MV-4-11 (cell line): ENCODE data around the gene WDR48.

Experiments used
- DNase-seq: peaks from one replicate; lab custom pipeline; 2025; lab: John Stamatoyannopoulos, UW

WDR48 gene

DNA sequence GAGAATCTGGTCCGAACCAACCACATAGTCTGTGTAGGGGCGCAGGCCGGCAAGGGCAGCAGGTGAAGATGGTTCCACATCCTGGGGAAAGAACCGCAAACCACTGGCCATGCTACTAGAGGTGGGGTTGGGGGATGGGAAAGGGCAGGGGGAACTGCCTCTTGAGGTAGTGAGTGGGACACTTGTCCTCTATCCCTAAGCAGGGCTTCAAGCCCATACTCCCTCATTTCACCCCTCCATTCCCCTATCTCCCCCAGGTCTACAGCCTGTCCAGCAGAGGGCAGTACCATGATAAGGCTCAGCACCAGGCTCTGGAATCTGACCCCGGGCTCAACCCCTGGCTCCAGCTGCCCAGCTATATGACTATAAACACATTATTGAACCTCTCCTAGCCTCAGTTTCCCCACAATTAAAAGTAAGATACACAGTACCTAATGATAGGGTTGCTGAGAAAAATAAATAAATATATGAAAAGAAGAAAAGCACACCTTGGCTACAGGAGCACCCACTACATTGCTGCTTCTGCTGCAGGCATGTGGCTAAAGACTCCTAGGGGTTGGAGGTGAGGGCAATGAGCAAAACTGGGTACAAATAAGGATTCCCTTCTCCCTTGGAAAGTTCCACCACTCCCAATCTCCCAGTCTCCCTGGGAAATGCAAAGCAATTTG is 49.3 kb downstream of the WDR48 start:
- peak; percentile 46 for DNase-seq

DNA sequence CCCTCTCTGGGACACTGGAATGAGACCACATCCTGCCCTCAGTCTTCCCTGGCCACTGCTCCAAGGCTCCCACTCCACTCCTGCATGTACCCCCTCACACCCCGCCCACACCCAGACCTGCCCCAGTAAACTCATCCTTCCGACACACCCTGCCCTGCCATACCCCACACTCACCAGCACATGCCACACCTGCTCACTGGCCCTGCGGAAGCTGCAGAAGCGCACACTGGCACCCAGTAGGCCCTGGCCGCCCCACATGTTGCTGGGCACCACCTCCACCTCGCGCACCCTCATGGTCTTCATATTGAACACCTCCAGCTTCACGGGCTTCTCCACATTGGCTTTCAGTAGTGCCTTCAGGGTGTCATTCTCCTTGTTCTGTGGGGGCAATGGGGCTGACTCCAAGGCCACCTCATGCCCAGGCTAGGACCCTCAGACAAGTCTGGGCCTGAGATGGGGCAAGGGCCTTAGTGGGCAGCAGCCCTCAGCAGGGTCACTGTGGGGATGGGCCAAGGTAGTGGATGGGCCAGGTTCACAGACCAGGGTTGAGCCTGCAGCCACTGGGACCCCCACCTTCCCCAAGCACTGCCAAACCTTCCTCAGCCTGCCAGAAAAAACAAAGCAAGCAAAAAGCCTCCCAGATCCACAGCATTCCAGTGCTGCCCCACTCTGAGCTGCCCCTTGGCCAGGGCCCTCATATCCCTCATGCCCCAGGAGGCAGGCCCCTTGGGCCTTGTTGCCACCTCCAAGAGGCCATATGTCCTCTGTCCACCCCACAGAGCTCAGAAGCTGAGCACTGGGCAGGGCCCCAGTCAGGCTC is 50.9 kb downstream of the WDR48 start:
- DNase-seq, result no peak

DNA sequence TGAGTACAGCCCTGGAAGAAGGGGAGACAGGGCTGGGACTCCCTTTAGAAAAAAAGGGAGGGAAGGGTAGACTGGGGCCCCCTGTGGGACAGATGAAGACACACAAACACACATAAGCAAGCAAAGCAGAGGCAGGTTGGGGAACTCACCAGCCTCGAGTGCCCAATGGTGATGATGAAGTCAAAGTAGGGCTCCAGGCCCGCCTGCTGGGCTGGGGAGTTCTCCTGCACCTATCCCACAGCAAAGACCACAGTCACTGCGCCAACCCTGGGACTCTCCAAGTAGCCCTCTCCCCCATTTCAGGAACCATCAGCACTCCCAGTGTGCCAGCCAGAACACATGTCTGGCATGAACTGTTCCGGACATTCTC is 51.5 kb downstream of the WDR48 start:
- no peak for DNase-seq

GRCh38 chr3:39103791-39104552 is 52.2 kb downstream of the WDR48 start:
- DNase-seq, result no peak

- no peak for DNase-seq
Measured at GRCh38 chr3:39104961-39105686, 53.3 kb downstream of the WDR48 start.

DNA sequence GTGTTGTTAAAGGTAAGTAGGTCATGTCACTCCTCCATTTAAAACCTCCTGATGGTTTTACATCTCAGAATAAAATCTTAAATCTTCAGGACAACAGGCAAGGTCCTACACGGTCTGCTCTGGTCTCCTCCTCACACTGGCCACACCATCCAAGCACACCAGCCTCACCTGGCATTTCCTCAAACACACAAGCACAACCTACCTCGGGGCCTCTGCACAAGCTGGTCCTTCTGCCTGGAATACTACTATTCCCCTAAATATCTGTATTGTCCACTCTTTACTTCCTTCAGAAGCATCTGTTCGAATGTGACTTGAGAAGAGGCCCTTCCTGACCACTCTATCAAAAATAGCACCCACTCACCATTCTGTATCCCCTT is 53.9 kb downstream of the WDR48 start:
- DNase-seq, result no peak

DNA sequence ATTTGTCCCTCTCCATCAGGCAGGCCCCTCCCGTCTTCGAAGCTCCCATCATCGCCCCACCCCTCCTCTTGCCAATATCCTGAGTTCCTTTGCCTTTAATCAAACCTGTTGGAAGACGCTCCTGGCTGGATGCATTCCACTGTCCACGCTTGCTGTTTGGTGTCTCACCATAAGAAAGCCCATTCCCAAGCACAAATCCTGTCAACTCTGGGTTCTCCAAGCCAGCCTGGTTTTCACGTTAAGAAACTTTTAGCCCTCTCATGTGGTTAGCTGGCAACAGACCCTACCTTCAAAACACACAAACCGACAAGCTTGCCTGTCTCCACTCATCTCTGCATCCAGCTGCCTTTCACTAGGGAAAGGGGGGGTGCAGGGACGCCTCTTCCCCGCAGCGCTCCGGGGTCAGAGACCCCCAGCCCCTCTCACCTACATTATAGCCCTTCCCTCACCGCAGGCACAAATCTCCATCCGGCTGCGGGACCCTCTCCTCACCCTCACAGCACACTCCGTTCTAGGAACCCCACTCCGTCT is 54.5 kb downstream of the WDR48 start:
- DNase-seq, result no peak

- no peak for DNase-seq
Measured at GRCh38 chr3:39106851-39107387, 55.1 kb downstream of the WDR48 start.

- DNase-seq, result peak; percentile 70
Measured at GRCh38 chr3:39107388-39108199, 55.8 kb downstream of the WDR48 start, which contains the start of the genes GORASP1 and TTC21A. TSS of gene GORASP1 (minus strand) at chr3:39107627. CDS start at chr3:39107541, 86 bp downstream. TSS of gene TTC21A (plus strand) at chr3:39107680. CDS start at chr3:39107838, 158 bp downstream.

DNA sequence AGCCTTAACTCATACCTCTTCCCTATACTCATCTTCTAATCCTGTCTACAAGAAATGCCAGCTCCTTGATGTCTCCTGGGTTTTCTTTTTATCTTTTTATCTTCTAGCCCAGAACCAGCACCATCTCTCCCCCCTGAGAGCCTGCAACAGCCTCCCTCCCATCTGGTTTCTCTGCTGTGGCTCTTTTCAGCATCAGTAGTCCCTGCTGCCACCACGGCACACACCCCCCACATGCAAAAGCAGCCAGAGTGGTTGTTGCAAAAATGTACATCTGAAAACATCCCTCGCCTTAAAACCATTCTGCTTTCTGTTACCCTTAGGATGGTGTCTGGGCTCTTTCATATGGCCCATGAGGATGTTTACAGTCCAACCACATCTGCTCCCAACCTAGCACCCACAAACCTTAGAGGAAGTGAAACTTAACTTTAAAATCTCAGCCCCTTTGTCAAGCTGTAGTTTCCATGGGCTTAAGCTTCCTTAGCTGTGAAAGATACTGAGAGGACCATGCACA is 56.4 kb downstream of the WDR48 start:
- peak; percentile 95 for DNase-seq

DNA sequence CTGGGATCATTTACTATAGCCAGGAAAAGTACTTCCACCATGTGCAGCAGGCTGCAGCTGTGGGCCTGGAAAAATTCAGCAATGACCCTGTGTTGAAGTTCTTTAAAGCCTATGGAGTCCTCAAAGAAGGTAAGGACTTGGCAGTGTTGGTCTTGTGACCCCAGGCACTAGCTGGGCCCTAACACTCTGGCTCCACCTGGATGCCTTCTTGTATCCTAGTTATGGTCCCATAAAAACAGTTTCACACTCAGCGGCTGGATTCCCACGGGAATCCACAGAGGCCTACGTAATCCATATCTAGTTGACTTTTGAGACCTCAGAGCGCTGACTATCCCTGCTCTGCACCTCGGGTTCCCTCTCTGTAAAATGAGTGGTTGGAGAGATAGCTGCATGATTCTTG is 57.3 kb downstream of the WDR48 start:
- no peak for DNase-seq

- no peak for DNase-seq
Measured at GRCh38 chr3:39110041-39110639, 58.3 kb downstream of the WDR48 start.

- no peak for DNase-seq
Measured at GRCh38 chr3:39112113-39112512, 60.3 kb downstream of the WDR48 start.

DNA sequence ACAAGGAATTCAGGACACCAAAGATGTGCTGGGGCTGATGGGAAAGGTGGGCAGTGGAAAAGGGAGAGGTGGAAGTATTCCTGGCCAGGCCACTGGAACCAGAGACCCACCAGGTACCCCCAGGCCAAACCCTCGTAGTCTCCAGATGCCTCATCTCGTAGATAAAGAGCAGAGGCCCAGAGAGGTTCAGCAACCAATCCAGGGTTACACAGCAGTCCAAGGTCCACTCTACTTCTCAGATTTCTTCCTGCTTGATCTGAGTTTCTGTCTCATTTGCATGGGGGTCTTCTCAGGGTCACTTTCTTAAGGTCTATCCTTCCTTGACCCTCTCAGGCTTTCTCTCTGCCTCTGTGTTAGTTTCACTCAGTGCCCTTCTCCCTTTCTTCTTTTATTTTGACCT is 60.7 kb downstream of the WDR48 start:
- DNase-seq, result no peak

- no peak for DNase-seq
Measured at GRCh38 chr3:39113291-39113690, 61.5 kb downstream of the WDR48 start.

GRCh38 chr3:39114456-39114855 is 62.6 kb downstream of the WDR48 start:
- no peak for DNase-seq

DNA sequence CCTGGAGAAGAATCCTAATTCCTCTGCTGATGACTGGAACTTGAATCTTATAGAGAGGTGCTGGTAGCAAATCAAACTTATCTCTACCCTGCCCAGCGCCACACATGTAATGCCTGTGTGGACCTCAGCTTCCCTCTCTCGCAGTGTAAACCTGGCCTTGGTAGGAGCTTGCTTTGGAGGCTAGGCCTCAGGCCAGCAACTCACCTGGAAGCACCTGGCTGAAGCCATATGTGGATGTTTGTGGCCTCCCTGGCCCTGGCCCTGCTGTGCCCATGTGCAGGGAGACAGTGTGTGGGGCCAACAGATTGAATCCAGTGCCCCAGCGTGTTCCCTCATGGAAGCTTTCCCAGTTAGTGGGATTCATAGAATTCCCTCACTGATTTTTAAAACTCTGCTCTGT is 64.1 kb downstream of the WDR48 start:
- DNase-seq, result no peak

DNA sequence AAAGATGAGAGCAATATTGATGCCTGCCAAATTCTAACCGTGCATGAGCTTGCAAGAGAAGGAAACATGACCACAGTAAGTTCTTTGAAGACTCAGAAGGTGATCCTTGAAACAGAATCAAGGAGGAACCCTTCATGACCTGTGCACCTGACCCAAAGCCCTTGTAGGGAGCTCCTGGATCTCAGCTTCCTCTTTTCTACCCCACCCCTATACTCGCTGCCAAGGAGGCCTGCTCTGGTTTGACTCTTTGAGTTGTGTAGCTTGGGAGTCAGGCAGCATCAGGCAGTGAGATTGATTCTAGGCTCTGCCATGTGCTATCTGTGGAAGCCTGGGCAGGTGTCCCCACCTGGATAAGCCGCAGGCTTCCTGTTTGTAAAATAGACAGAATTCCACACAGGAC is 66.3 kb downstream of the WDR48 start:
- DNase-seq, result no peak

DNA sequence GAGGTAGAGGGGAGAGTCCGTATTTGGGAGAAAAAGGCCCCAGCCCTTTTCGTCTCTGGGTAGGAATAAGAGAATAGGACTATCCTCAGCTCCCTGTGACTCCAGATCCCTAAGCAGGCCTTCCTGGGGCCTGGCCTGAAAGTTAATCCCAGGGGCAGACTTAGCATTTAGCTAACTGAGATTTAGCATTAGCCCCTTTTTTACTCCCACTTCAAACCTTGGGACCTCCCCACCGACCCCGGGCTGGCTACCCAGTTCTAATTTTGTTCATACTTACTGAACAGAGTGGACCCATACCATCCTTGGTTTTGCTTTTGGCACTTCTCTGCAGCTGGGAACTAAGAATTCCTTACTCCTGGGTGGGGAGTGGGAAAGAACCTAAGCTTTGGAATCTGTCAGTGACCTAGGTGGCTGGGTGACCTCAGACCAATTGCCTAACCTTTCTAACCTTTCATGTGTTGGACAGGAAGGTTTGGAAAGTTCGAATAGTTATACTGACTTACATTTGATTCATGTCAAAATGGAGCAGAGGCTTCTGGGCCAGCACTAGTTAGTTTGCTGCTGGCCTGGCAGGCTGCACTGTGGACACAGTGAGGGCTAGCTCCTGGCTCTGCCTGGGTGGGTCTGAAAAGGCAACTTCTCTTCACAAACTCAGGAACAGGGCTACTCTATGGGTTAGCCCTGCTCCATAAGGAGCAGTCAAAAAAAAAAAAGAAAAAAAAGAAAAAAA is 67.3 kb downstream of the WDR48 start:
- no peak for DNase-seq
